ENCODE measurements around the gene SLC19A1.

The SLC19A1 gene

DNA sequence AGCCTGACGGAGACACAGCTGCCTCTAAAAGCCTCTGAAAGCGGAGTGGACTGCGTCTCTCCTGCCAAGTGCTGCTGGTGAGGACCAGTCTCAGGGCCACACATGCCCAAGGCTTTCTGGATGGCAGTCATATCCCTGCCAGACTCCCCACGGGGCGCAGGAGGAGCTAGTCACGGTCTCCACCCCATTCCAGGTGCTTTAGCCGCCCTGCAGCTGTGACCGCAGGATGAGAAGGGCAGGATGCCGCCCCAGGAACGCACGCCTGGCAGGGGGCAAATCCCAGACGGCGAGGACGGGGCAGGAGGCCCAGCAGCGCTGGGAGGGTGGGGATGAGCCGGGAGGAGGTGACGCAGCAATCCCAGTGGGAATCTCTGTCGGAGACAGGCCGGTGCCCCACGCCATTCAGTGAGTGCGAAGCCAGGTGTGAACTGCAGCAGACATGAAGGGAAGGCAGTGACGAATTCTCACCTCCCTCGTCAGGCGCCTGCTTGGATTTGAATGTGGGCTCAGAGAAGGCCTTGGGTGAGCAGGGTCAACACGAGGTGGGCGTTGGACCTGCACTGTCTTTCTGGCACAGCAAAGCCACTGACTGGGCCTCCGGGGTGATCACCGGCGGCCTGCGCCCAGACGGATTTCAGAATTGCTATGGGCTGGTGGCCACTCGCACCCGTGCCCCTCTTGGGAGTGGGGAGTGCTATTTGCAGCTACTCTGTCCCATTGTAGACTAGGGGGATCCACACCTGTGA is 38.5 kb upstream of the SLC19A1 start:
- Histone ChIP-seq H3K4me3 (ENCODE audit: low read length) (no peak overlapping the region), H3K36me3 (ENCODE audit: insufficient read depth, low read length) (no peaks in the 10 kb centered on the region), H3K27me3 (ENCODE audit: insufficient read depth, low read length) (peaks cover 10% of the 10 kb centered on the region), H3K9me3 (ENCODE audit: low read length) (peaks cover 2% of the 10 kb centered on the region), H2AFZ (ENCODE audit: low read depth, low read length) (no peak overlapping the region), H3K4me1 (ENCODE audit: insufficient read depth, low read length) (no peaks in the 10 kb centered on the region)

DNA sequence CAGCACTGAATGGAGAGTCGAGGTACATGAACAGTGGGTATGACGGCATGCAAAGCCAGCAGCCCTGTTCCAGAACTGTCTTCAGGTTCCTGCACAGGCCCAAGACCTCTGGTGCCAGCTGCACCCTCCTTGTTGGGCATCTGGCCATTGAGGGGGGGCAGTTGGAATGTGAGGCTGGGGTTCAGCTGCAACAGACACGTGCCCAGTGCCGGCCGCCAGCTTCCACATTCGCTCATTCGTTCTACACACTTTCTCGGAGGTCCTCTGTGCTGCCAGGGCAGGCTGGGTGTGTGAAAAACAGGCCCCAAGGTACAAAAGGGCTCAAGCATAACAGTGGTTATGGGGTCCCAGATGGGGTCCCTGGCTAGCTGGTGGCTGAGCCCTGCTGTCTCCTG is 37.9 kb upstream of the SLC19A1 start:
- H3K4me3 ChIP-seq (ENCODE audit: low read length), result no peak overlapping the region
- H3K27me3 ChIP-seq (ENCODE audit: insufficient read depth, low read length), result peaks cover 10% of the 10 kb centered on the region
- H3K9me3 ChIP-seq (ENCODE audit: low read length), result peaks cover 2% of the 10 kb centered on the region
- no peaks in the 10 kb centered on the region for H3K36me3 ChIP-seq (ENCODE audit: insufficient read depth, low read length)
- no peak overlapping the region for H2AFZ ChIP-seq (ENCODE audit: low read depth, low read length)
- H3K4me1 ChIP-seq (ENCODE audit: insufficient read depth, low read length), result no peaks in the 10 kb centered on the region

DNA sequence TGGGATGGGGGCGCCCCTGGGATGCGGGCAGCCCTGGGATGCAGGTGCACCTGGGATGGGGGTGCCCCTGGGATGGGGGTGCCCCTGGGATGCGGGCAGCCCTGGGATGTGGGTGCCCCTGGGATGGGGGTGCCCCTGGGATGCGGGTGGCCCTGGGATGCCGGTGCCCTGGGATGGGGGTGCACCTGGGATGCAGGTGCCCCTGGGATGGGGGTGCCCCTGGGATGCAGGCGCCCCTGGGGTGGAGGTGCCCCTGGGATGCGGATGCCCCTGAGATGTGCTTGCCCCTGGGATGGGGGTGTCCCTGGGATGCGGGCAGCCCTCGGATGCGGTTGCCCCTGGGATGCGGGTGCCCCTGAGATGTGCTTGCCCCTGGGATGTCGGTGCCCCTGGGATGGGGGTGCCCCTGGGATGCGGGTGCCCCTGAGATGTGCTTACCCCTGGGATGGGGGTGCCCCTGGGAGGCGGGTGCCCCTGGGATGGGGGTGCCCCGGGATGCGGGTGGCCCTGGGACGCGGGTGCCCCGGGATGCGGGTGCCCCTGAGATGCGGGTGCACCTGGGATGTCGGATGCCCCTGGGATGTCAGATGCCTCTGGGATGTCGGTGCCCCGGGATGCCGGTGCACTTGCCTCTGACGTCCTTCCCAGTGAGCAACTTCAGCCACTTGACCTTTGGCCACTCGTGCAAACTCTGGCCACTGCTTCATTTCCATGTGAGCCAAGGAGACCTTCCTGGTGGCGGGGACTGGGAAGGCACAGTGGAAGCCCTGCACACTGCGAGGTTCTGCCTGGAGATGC is 37.3 kb upstream of the SLC19A1 start:
- H3K4me1 ChIP-seq (ENCODE audit: insufficient read depth, low read length), result no peaks in the 10 kb centered on the region
- H3K27me3 ChIP-seq (ENCODE audit: insufficient read depth, low read length), result peaks cover 10% of the 10 kb centered on the region
- no peak overlapping the region for H3K4me3 ChIP-seq (ENCODE audit: low read length)
- peaks cover 2% of the 10 kb centered on the region for H3K9me3 ChIP-seq (ENCODE audit: low read length)
- no peaks in the 10 kb centered on the region for H3K36me3 ChIP-seq (ENCODE audit: insufficient read depth, low read length)
- no peak overlapping the region for H2AFZ ChIP-seq (ENCODE audit: low read depth, low read length)

DNA sequence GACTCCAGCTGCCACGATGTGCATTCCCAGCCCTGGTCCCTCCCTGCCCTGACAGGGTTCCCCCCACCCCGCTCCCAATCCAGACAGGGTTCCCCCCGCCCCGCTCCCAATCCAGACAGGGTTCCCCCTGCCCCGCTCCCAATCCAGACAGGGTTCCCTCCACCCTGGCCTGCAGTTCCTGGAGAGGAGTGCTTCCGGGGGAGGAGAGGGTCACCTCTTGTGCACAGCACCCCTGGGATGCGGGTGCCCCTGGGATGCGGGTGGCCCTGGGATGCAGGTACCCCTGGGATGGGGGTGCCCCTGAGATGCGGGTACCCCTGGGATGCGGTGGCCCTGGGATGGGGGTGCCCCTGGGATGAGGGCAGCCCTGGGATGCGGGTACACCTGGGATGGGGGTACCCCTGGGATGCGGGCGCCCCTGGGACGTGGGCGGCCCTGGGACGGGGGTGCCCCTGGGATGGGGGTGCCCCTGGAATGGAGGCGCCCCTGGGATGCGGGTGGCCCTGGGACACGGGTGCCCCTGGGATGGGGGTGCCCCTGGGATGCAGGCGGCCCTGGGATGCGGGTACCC is 36.7 kb upstream of the SLC19A1 start:
- peaks cover 2% of the 10 kb centered on the region for H3K9me3 ChIP-seq (ENCODE audit: low read length)
- H3K4me3 ChIP-seq (ENCODE audit: low read length), result no peak overlapping the region
- peaks cover 10% of the 10 kb centered on the region for H3K27me3 ChIP-seq (ENCODE audit: insufficient read depth, low read length)
- H3K36me3 ChIP-seq (ENCODE audit: insufficient read depth, low read length), result no peaks in the 10 kb centered on the region
- no peaks in the 10 kb centered on the region for H3K4me1 ChIP-seq (ENCODE audit: insufficient read depth, low read length)
- H2AFZ ChIP-seq (ENCODE audit: low read depth, low read length), result no peak overlapping the region

DNA sequence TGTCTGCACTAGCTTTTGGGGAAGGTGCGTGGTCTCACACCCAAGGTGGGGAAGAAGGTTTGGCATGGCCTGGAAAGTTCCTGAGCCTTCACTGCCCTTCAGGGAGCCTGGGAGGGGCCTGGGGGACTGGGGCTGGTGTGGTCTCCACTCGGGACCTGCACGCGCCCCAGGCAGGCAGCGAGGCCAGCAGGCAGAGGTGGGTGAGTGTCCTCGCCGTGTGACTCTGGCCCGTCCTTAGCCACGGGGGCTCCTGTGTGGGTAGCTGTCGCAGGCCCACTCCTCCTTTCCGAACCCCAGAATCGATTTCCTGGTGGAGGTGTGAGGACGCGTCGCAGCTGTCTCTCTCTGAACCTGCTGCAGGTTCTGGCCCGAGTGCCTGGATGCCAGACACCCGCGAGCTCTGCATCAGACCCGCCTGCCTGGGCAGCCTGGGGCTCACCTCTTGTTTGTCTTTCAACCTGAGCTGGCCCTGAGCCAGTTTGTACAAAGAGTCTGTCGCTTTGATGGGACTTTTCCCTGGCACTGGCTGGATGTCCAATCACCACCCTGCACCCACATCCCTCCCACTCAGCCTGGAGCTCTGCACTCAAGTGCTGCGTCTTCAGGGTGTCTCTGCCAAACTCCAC is 36.0 kb upstream of the SLC19A1 start:
- H2AFZ ChIP-seq (ENCODE audit: low read depth, low read length), result no peak overlapping the region
- no peaks in the 10 kb centered on the region for H3K36me3 ChIP-seq (ENCODE audit: insufficient read depth, low read length)
- no peak overlapping the region for H3K4me3 ChIP-seq (ENCODE audit: low read length)
- no peaks in the 10 kb centered on the region for H3K4me1 ChIP-seq (ENCODE audit: insufficient read depth, low read length)
- peaks cover 2% of the 10 kb centered on the region for H3K9me3 ChIP-seq (ENCODE audit: low read length)
- peaks cover 13% of the 10 kb centered on the region for H3K27me3 ChIP-seq (ENCODE audit: insufficient read depth, low read length)

DNA sequence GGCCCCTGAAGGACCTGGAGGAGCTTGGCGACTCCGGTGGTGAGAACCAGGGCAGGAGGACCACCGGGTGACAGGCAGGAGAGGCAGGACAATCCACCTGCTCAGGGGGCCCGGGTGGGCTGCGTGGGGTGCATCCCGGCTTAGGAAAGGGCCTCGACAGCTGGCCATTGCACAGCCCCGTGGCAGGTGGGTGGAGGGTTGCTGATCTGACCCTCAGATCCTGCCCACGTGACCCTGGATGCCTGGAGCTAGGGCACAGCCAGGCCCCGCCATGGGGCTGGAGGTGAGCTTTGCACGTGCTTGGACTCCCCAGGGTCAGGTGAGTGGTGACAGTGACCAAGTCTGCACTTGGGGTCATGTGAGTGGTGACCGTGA is 35.5 kb upstream of the SLC19A1 start:
- Histone ChIP-seq H3K4me3 (ENCODE audit: low read length) (no peak overlapping the region), H3K4me1 (ENCODE audit: insufficient read depth, low read length) (no peaks in the 10 kb centered on the region), H3K27me3 (ENCODE audit: insufficient read depth, low read length) (peaks cover 13% of the 10 kb centered on the region), H2AFZ (ENCODE audit: low read depth, low read length) (no peak overlapping the region), H3K36me3 (ENCODE audit: insufficient read depth, low read length) (no peaks in the 10 kb centered on the region), H3K9me3 (ENCODE audit: low read length) (peaks cover 1% of the 10 kb centered on the region)

DNA sequence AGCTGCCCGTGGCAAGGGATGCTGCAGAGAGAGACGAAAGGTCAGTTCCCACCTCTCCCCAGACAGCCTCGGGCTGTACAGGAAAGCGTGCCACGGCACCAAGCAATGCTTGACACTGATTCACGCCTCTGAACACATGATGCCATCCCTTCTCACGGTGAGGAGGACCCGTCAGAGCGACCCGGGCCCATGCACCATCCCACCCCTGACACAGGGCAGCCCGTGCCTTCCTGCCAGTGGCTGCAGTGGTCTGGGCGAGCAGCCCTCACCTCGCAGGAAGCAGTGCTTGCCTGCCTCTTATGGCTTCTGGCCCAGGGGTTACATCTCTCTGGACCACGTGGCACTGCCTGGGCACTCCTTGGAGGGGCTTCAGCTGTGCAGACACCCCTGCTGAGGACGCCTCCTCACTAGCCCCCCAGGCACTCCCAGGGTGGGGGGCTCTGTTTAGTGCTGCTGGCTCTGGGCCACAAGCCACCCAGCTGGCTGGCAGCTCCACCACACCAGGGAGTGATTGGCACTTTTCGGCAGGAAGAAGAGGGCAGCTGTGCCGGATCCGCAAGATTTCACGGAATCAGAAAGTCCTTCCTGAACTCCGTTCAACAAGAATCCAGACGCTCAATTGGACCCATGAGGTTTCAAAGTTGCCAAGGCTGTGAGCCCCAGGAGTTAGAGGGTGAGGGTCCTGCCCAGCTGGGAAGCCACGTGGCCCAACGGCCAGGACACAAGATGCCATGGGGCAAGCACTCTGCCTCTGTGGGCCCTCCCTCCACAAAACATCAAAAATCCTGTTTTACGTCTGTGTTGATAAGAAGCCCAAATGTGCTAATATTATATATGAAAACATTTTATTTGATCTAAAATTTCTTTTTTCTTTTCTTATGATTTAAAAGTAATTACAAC is 34.8 kb upstream of the SLC19A1 start:
- Histone ChIP-seq H3K9me3 (ENCODE audit: low read length) (no peaks in the 10 kb centered on the region), H3K36me3 (ENCODE audit: insufficient read depth, low read length) (no peaks in the 10 kb centered on the region), H3K27me3 (ENCODE audit: insufficient read depth, low read length) (peaks cover 13% of the 10 kb centered on the region)

DNA sequence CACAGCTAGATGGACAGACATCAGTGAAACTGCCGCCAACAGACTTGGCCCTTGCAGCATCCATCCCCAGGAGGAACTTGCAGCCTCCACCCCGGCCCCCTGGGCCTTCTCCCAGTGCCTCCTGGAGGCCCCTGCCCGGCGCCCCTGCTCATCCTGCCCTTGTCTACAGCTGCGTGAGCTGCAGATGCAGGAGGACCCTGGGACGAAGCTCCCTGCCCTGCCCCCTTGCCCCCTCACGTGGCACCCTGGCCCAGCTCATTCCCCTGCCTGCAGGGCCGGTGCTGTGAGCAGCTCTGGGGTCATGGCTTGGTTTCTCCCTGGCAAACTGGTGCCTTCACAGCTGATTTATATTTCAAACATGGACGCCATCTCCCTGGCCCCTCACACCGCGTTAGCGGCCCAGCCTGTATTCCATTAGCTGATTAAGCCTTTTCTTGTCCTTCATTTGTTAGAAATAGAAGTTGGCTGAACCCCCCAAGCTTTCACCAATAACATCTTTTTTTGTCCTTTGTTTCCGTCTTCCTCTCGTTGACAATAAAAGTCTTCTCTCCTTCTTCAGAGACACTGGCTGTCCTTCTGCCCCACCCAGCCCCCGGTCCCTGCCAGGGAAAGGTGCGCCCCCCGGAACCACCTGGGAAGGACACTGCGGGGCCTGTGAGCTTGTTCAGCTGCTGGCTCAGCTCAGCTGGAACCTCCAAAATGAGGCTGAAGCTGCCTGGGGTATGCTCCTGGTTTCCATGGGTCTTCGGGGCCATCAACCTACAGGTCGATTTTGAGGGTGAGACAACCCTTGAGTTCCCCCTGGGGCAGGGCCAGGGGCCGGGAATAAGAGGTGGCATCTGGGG is 34.0 kb upstream of the SLC19A1 start:
- H3K4me1 ChIP-seq (ENCODE audit: insufficient read depth, low read length), result no peaks in the 10 kb centered on the region
- H3K27me3 ChIP-seq (ENCODE audit: insufficient read depth, low read length), result peaks cover 13% of the 10 kb centered on the region

More for the DNA sequence above, 34.8 kb upstream of the SLC19A1 start:
- Histone ChIP-seq H3K4me3 (ENCODE audit: low read length) (no peak overlapping the region), H2AFZ (ENCODE audit: low read depth, low read length) (no peak overlapping the region), H3K4me1 (ENCODE audit: insufficient read depth, low read length) (no peaks in the 10 kb centered on the region)

DNA sequence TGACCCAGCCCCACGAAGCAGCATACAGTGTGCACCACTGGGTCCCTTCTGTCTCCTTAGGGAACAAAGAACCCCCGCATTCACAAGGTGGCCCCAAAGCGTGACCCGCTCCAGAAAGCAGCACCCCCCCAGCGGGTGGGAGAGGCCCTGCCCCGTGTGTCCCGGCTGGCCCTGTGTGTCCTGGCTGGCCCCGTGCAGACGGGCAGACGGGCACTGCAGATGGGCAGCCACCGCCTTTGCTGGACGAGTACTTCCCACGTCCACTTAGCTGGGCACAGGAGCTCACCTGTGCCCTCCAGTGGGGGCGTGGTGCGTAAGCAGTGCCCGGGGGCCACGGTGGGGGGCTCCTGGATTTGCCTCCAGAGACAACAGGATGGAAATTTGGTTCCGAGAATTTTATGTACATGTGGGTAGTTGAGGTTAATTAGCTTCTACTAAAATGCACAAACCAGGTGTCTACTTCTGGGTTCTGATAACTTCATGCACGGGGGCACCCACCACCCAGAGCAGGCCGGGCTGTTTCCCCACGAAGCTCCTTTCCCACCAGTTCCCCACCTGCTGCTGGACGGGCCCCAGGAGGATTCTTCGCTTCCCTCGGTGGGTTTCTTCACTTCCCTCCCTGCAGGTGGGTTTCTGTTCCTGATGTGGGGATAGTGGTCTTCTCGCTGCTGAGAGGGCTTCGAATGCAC is 33.2 kb upstream of the SLC19A1 start:
- Histone ChIP-seq H3K4me1 (ENCODE audit: insufficient read depth, low read length) (no peaks in the 10 kb centered on the region), H3K36me3 (ENCODE audit: insufficient read depth, low read length) (no peaks in the 10 kb centered on the region), H3K9me3 (ENCODE audit: low read length) (no peaks in the 10 kb centered on the region), H3K27me3 (ENCODE audit: insufficient read depth, low read length) (peaks cover 13% of the 10 kb centered on the region), H2AFZ (ENCODE audit: low read depth, low read length) (no peak overlapping the region), H3K4me3 (ENCODE audit: low read length) (no peak overlapping the region)

More for the DNA sequence above, 34.0 kb upstream of the SLC19A1 start:
- H3K9me3 ChIP-seq (ENCODE audit: low read length), result no peaks in the 10 kb centered on the region
- H3K36me3 ChIP-seq (ENCODE audit: insufficient read depth, low read length), result no peaks in the 10 kb centered on the region
- H2AFZ ChIP-seq (ENCODE audit: low read depth, low read length), result no peak overlapping the region
- H3K4me3 ChIP-seq (ENCODE audit: low read length), result no peak overlapping the region

DNA sequence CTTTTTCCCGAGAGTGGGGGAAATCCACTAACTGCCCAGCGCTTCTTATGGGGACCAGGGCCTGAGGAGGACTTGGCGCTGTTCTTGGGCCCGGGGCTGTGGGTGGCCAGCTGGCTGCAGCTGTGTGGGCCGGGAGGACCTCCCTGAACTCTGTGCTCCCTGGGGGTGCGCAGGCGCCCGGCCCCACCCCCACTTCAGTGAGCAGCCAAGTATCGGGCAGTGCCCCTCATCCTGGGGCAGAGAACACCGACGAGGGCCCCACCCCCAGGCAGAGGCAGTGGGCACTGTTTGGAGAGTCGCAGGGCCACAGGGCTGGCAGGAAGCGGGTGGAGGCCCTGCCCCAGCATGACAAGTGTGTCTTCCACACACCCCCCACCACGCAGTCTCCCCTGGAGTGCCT is 32.5 kb upstream of the SLC19A1 start:
- Histone ChIP-seq H3K4me3 (ENCODE audit: low read length) (no peak overlapping the region), H3K36me3 (ENCODE audit: insufficient read depth, low read length) (no peaks in the 10 kb centered on the region), H3K9me3 (ENCODE audit: low read length) (no peaks in the 10 kb centered on the region), H3K27me3 (ENCODE audit: insufficient read depth, low read length) (peaks cover 13% of the 10 kb centered on the region), H3K4me1 (ENCODE audit: insufficient read depth, low read length) (no peaks in the 10 kb centered on the region), H2AFZ (ENCODE audit: low read depth, low read length) (no peak overlapping the region)

DNA sequence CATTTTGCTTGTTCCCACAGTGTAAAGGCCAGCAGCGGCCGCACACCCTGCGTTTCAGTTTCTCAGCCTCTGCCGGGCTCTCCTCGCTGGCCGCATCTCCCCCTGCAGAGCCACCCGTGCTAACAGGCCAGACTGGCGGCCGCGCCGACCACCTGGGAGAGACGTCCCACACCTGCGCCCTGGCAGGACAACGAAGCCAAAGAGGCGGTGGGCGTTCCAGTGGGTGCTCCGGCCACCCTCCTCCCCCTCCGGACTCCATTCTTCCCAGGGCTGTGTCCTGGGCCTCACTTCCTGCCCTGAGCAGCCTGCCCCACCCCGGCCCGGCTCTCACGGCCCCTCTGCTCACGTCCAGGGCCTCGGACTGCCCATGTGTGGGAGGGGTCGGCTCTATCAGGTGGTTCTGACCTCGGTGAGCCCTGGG is 31.9 kb upstream of the SLC19A1 start:
- H2AFZ ChIP-seq (ENCODE audit: low read depth, low read length), result no peak overlapping the region
- no peaks in the 10 kb centered on the region for H3K36me3 ChIP-seq (ENCODE audit: insufficient read depth, low read length)
- H3K27me3 ChIP-seq (ENCODE audit: insufficient read depth, low read length), result peaks cover 13% of the 10 kb centered on the region
- H3K9me3 ChIP-seq (ENCODE audit: low read length), result no peaks in the 10 kb centered on the region
- H3K4me1 ChIP-seq (ENCODE audit: insufficient read depth, low read length), result no peaks in the 10 kb centered on the region
- H3K4me3 ChIP-seq (ENCODE audit: low read length), result no peak overlapping the region

All from neuron (in vitro differentiated cells).